Measurements from ENCODE around the gene DDX23. TPM values are rescaled to one million over a fixed set of nuclear protein-coding genes. Genes with fewer than 3 reads are reported as not detected.

The DDX23 gene
- total RNA-seq, 4 donors from 2014 or later = 44.9 to 85.0 (median 62.0) TPM

DNA sequence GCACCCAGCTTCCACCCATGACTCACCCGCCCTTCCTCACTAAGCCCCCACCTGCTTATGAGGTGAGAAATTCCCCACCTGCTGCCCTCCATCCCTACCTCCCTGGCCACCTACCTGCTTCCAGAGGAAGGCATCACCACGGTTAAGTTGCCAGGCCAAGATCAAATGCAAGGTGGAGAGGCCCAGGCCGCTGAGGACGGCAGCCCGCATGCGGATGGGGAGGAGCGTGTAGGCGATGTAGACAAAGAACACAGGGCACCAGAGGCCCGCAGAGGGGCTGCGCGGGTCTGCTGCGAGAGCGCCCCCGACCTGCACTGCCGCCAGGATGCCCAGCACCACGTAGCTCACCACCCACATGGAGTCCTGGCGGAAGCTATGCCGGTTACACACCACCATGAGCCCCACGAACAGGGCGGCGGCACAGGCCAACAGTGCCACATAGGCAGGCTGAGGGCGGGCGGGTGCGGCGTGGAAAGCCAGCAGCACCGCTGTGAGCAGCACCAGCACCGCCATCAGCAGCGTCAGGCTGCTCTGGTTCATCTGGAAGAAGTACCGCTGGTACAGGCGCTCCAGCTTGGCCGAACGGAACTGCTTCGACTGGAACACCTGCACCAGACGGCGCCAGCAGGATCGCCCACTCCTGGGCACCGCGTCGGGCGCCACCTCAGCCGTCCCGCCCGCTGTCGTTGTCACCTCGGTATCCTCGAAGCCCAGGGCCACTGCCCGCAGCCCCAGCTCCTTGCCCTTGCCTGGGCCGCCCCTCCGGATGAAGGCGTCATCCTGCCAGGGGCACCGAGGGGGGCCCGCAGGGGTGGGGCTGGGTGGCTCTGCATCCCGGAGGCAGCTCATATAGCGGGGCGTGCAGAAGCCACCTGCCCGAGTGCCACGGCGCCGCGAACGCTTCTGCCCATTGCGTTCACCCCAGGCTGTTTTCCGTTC is 69.2 kb downstream of the DDX23 start:
- TF ChIP-seq CTCF (IDR thresholded peaks at IDR 0.05) = no peak
- no peak for DNase-seq (ENCODE audit: low spot score)
- ATAC-seq (ENCODE audit: low FRiP score) = no peak

GRCh38 chr12:48781750-48782456 is 70.1 kb downstream of the DDX23 start:
- ATAC-seq (ENCODE audit: low FRiP score) (no peak), DNase-seq (ENCODE audit: low spot score) (no peak)
- TF ChIP-seq CTCF (IDR thresholded peaks at IDR 0.05) = no peak

GRCh38 chr12:48780381-48781025 is 71.5 kb downstream of the DDX23 start:
- DNase-seq (ENCODE audit: low spot score) = no peak
- ATAC-seq (ENCODE audit: low FRiP score) = no peak
- TF ChIP-seq CTCF (IDR thresholded peaks at IDR 0.05) = no peak

DNA sequence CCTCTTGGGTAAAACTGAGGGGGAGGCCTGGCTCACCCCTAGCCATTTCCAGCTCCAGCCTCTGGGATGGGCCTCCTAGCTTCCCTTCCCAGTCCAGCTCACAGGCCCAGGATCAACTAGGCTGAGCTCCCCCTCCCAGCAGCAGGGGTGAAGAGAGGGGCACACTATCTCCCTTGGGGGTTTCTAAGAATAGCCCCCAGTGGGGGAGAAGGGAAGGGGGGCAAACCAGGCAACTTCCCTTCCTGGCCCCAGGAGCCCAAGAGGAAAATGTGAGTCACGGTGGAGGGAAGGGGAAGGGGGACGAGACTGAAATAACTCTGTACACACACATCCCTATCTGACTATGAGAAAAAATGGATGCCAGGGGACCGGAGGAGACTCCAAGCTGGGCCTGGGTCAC is 72.1 kb downstream of the DDX23 start:
- no peak for TF ChIP-seq CTCF (IDR thresholded peaks at IDR 0.05)
- no peak for ATAC-seq (ENCODE audit: low FRiP score)
- DNase-seq (ENCODE audit: low spot score) = no peak

Small RNA genes within 50 kb of the gene (small RNA-seq; reads per million reads assigned to genes)
- gene RF00019 (not detected), gene RNU6-600P (not detected)

Other genes with a start within 250 kb of the DDX23 start
- 10 to 100 TPM; 38.3 to 64.2 (median 49.7) TPM for gene KANSL2, start 169.9 kb downstream of the DDX23 start, total RNA-seq
- gene CCNT1, start 135.5 kb downstream of the DDX23 start, total RNA-seq = 10 to 100 TPM; 20.7 to 45.1 (median 32.0) TPM
- gene ADCY6, start 63.1 kb downstream of the DDX23 start, total RNA-seq = 10 to 100 TPM; 30.9 to 57.1 (median 47.9) TPM
- gene CACNB3, start 33.7 kb downstream of the DDX23 start, total RNA-seq = 10 to 100 TPM in 1 of 4 donors, 1 to 10 TPM in 3; 6.8 to 18.1 (median 8.5) TPM
- 1 to 10 TPM; 1.3 to 5.8 (median 4.6) TPM for gene RND1, start 13.7 kb upstream of the DDX23 start, total RNA-seq
- 10 to 100 TPM; 14.7 to 32.1 (median 22.5) TPM for gene FKBP11, start 73.3 kb upstream of the DDX23 start, total RNA-seq
- gene ARF3, start 105.3 kb upstream of the DDX23 start, total RNA-seq = 10 to 100 TPM; 57.1 to 91.5 (median 68.3) TPM
- gene WNT10B, start 119.6 kb upstream of the DDX23 start, total RNA-seq = 1 to 10 TPM in 1 of 4 donors, under 1 TPM in 3; 0.36 to 2.5 (median 0.56) TPM
- under 1 TPM in 1 of 4 donors, not detected in 3; 0.60 TPM for gene WNT1, start 126.2 kb upstream of the DDX23 start, total RNA-seq
- under 1 TPM in 2 of 4 donors, not detected in 2; 0.12 to 0.65 TPM for gene DDN, start 147.2 kb upstream of the DDX23 start, total RNA-seq
- 10 to 100 TPM; 40.0 to 64.2 (median 54.4) TPM for gene PRKAG1, start 166.6 kb upstream of the DDX23 start, total RNA-seq
- 10 to 100 TPM; 31.2 to 87.0 (median 49.0) TPM for gene KMT2D, start 208.6 kb upstream of the DDX23 start, total RNA-seq
- under 1 TPM in 1 of 4 donors, not detected in 3; 0.96 TPM for gene RHEBL1, start 217.8 kb upstream of the DDX23 start, total RNA-seq
- 1 to 10 TPM in 2 of 4 donors, under 1 TPM in 2; 0.72 to 2.0 (median 1.3) TPM for gene DHH, start 242.6 kb upstream of the DDX23 start, total RNA-seq

Data from omental fat pad (tissue), 4 donors.